Activated CD4-positive, CD25-positive, alpha-beta regulatory T cell treated with anti-CD3 and anti-CD28 coated beads, Interleukin-2, amount 50 U/mL, for 16 hours (primary cell): ENCODE measurements around the gene CCNG2.

Experiments
- DNase-seq: peaks from one replicate; pipeline ENCODE4 v3.0.0-alpha.2; 2020; ENCODE audit warnings: low read depth, low spot score

The CCNG2 gene

GRCh38 chr4:77203380-77204197 lies 46.6 kb downstream of the CCNG2 start:
- DNase-seq, result peak; percentile 53

GRCh38 chr4:77204621-77205020 lies 47.6 kb downstream of the CCNG2 start:
- DNase-seq, result no peak

- DNase-seq, result no peak
These were observed 52.0 kb downstream of the CCNG2 start for GRCh38 chr4:77209012-77209411.

GRCh38 chr4:77209936-77210335 lies 52.9 kb downstream of the CCNG2 start:
- no peak for DNase-seq

- DNase-seq, result no peak
These were observed 58.1 kb downstream of the CCNG2 start for GRCh38 chr4:77215107-77215506.

- DNase-seq, result no peak
These were observed 60.5 kb downstream of the CCNG2 start for GRCh38 chr4:77217526-77217925.

GRCh38 chr4:77219266-77219665 lies 62.3 kb downstream of the CCNG2 start:
- no peak for DNase-seq
